Measurements from ENCODE around the gene ADGRL3.

GRCh38 chr4:61527888-61528287 is 327.8 kb downstream of the ADGRL3 start:
- TF ChIP-seq EZH2phosphoT487 (conservative IDR thresholded peaks at IDR 0.05; ENCODE audit: low read length) (no peak), CTCF (IDR thresholded peaks at IDR 0.05; ENCODE audit: insufficient read depth, low read length, poor library complexity, severe bottlenecking) (no peak)
